H9 (cell line): Measurements from ENCODE around the gene LYST. TPM values are rescaled to one million over a fixed set of nuclear protein-coding genes. Genes with fewer than 3 reads are reported as not detected.

Experiments used
- DNase-seq: peaks from one replicate; pipeline ENCODE4 v3.0.0-alpha.2; 2017
- H2AFZ ChIP-seq: one replicate; pipeline ENCODE4 v1.6.1; 2013; ENCODE audit warnings: mild to moderate bottlenecking, low read length, control low read depth, moderate library complexity
- H2AK5ac ChIP-seq: 2 replicates; pipeline ENCODE4 v1.6.1; 2013; ENCODE audit warnings: low read length, control low read depth, mixed read lengths; ENCODE audit not compliant: insufficient read length
- H2BK120ac ChIP-seq: one replicate; pipeline ENCODE4 v1.6.1; 2013; ENCODE audit warnings: low read depth, mild to moderate bottlenecking, low read length, control low read depth, inconsistent platforms; ENCODE audit not compliant: poor library complexity, severe bottlenecking
- H2BK12ac ChIP-seq: 2 replicates; pipeline ENCODE4 v1.6.1; 2013; ENCODE audit warnings: low read length, control low read depth, mixed read lengths, low read depth; ENCODE audit not compliant: insufficient read length
- H2BK15ac ChIP-seq: 2 replicates; pipeline ENCODE4 v1.6.1; 2013; ENCODE audit warnings: low read depth, low read length, control low read depth
- H2BK20ac ChIP-seq: one replicate; pipeline ENCODE4 v1.6.1; 2013; ENCODE audit warnings: low read depth, mild to moderate bottlenecking, low read length, control low read depth, inconsistent platforms; ENCODE audit not compliant: poor library complexity, severe bottlenecking
- H2BK5ac ChIP-seq: 2 replicates; pipeline ENCODE4 v1.6.1; 2013; ENCODE audit warnings: low read length, control low read depth, mixed read lengths; ENCODE audit not compliant: insufficient read length
- H3K14ac ChIP-seq: 2 replicates; pipeline ENCODE4 v1.6.1; 2013; ENCODE audit warnings: low read length, control low read depth; ENCODE audit not compliant: insufficient read depth
- H3K18ac ChIP-seq: 2 replicates; pipeline ENCODE4 v1.6.1; 2013; ENCODE audit warnings: low read depth, mild to moderate bottlenecking, mixed read lengths, low read length, control low read depth; ENCODE audit not compliant: insufficient read length
- H3K23ac ChIP-seq: 2 replicates; pipeline ENCODE4 v1.6.1; 2013; ENCODE audit warnings: low read length, control low read depth, mixed read lengths, low read depth; ENCODE audit not compliant: insufficient read length
- H3K23me2 ChIP-seq: 2 replicates; pipeline ENCODE4 v1.6.1; 2013; ENCODE audit warnings: low read depth, mild to moderate bottlenecking, mixed read lengths, low read length, control low read depth; ENCODE audit not compliant: insufficient read length, poor library complexity, severe bottlenecking
- H3K27ac ChIP-seq: 2 replicates; pipeline ENCODE4 v1.5.1; 2013; ENCODE audit warnings: low read length, control low read depth, mixed read lengths, low read depth; ENCODE audit not compliant: insufficient read length
- H3K27me3 ChIP-seq: 2 replicates; pipeline ENCODE4 v1.6.1; 2013; ENCODE audit warnings: low read length, control low read depth, inconsistent platforms; ENCODE audit not compliant: insufficient read depth
- H3K4ac ChIP-seq: 2 replicates; pipeline ENCODE4 v1.6.1; 2013; ENCODE audit warnings: low read depth, mild to moderate bottlenecking, control low read depth, inconsistent platforms, low read length, moderate library complexity
- H3K4me1 ChIP-seq: 2 replicates; pipeline ENCODE4 v1.6.1; 2013; ENCODE audit warnings: low read length, control low read depth, inconsistent platforms; ENCODE audit not compliant: insufficient read depth
- H3K4me2 ChIP-seq: 2 replicates; pipeline ENCODE4 v1.6.1; 2013; ENCODE audit warnings: low read length, control low read depth, mixed read lengths; ENCODE audit not compliant: insufficient read length, insufficient read depth
- H3K56ac ChIP-seq: 2 replicates; pipeline ENCODE4 v1.6.1; 2013; ENCODE audit warnings: low read depth, mild to moderate bottlenecking, mixed read lengths, low read length, control low read depth; ENCODE audit not compliant: insufficient read length
- H3K79me1 ChIP-seq: 2 replicates; pipeline ENCODE4 v1.6.1; 2013; ENCODE audit warnings: low read depth, mild to moderate bottlenecking, moderate library complexity, low read length, control low read depth, inconsistent platforms; ENCODE audit not compliant: insufficient read depth, poor library complexity, severe bottlenecking
- H3K79me2 ChIP-seq: 2 replicates; pipeline ENCODE4 v1.6.1; 2013; ENCODE audit warnings: low read length, control low read depth, inconsistent platforms; ENCODE audit not compliant: insufficient read depth
- H3K9ac ChIP-seq: 2 replicates; pipeline ENCODE4 v1.6.1; 2013; ENCODE audit warnings: low read length, control low read depth, mixed read lengths; ENCODE audit not compliant: insufficient read length; ENCODE audit errors: extremely low read depth
- H3K9me3 ChIP-seq: one replicate; pipeline ENCODE4 v1.6.1; 2013; ENCODE audit warnings: low read depth, low read length, inconsistent platforms; ENCODE audit not compliant: control insufficient read depth
- H3T11ph ChIP-seq: one replicate; pipeline ENCODE4 v1.6.1; 2013; ENCODE audit warnings: mild to moderate bottlenecking, low read length, control low read depth, inconsistent platforms
- H4K20me1 ChIP-seq: one replicate; pipeline ENCODE4 v1.6.1; 2013; ENCODE audit not compliant: control insufficient read depth, insufficient read length, insufficient read depth
- H4K5ac ChIP-seq: 2 replicates; pipeline ENCODE4 v1.6.1; 2013; ENCODE audit warnings: low read depth, mild to moderate bottlenecking, mixed read lengths, low read length, control low read depth; ENCODE audit not compliant: insufficient read length
- H4K8ac ChIP-seq: replicated peaks from 2 replicates; pipeline ENCODE4 v1.6.1; 2013; ENCODE audit warnings: low read length, control low read depth, mixed read lengths, low read depth; ENCODE audit not compliant: insufficient read length
- H4K91ac ChIP-seq: 2 replicates; pipeline ENCODE4 v1.6.1; 2013; ENCODE audit warnings: low read depth, mild to moderate bottlenecking, moderate library complexity, mixed read lengths, low read length, control low read depth; ENCODE audit not compliant: insufficient read length
- H3K27ac Mint-ChIP-seq, 3 experiments: 2 replicates in 2 of 3; 3 replicates in 1 of 3; pipeline ENCODE4 v1.8.0; 2020 to 2021; ENCODE audit warnings: mixed read lengths in 3 of 3, mild to moderate bottlenecking in 1 of 3, moderate library complexity in 1 of 3
- H3K27me3 Mint-ChIP-seq: 2 replicates; pipeline ENCODE4 v1.8.0; 2021; ENCODE audit warnings: low read depth, mild to moderate bottlenecking, moderate library complexity, mixed read lengths
- H3K36me3 Mint-ChIP-seq, 3 experiments: 2 replicates in 2 of 3; 3 replicates in 1 of 3; pipeline ENCODE4 v1.8.0; 2020 to 2021; ENCODE audit warnings: low read depth in 3 of 3, mixed read lengths in 3 of 3; ENCODE audit not compliant: insufficient read depth in 1 of 3
- H3K4me1 Mint-ChIP-seq, 2 experiments: 2 replicates each; pipeline ENCODE4 v1.8.0; 2020; ENCODE audit warnings: mixed read lengths in 2 of 2
- H3K4me3 Mint-ChIP-seq, 2 experiments: 2 replicates in 1 of 2; 3 replicates in 1 of 2; pipeline ENCODE4 v1.8.0; 2020 to 2021; ENCODE audit warnings: mild to moderate bottlenecking in 2 of 2, mixed read lengths in 2 of 2, moderate library complexity in 1 of 2
- H3K9me3 Mint-ChIP-seq, 2 experiments: 2 replicates in 1 of 2; 3 replicates in 1 of 2; pipeline ENCODE4 v1.8.0; 2020; ENCODE audit warnings: mild to moderate bottlenecking in 2 of 2, mixed read lengths in 2 of 2, moderate library complexity in 1 of 2
- WGBS: extraction: QIAGEN DNeasy Blood & Tissue Kit; methylation state at CpG from one replicate; pipeline ENCODE4 v1.1.7; 2013; ENCODE audit warnings: missing lambda C conversion rate, low lambda C conversion rate, mixed read lengths; ENCODE audit not compliant: insufficient read length; ENCODE audit errors: extremely low coverage; 5-methylcytosine and 5-hydroxymethylcytosine counted together
- total RNA-seq: library from RNA; stranded (reverse); gene quantifications from 2 replicates; pipeline ENCODE4 v1.2.1, GENCODE V29; 2021
- TF ChIP-seq, protein P1 (sequence below): fragments of 200-600 bp; sonication (generic); conservative IDR thresholded peaks from 3 replicates; pipeline ENCODE4 v1.8.0; 2021; ENCODE audit warnings: antibody characterized with exemption, mild to moderate bottlenecking

The LYST gene
- total RNA-seq, 1 experiment from 2014 or later = 0.13 TPM

- no CpG with 5 or more reads among the region's 5 CpGs for WGBS
- no peaks in the 10 kb centered on the region for H3K36me3 Mint-ChIP-seq
- no peaks in the 10 kb centered on the region for H3K23me2 ChIP-seq
Observed at GRCh38 chr1:235823684-235824083, 43.0 kb downstream of the LYST start.

More at GRCh38 chr1:235823684-235824083, 43.0 kb downstream of the LYST start:
- no peak overlapping the region for H3K4me3 Mint-ChIP-seq
- H2BK5ac ChIP-seq = no peak overlapping the region
- H3K56ac ChIP-seq = no peak overlapping the region
- H3K79me2 ChIP-seq = no peaks in the 10 kb centered on the region
- no peaks in the 10 kb centered on the region for H3K79me1 ChIP-seq
- no peak overlapping the region for H3T11ph ChIP-seq
- H2BK20ac ChIP-seq = no peak overlapping the region
- no peaks in the 10 kb centered on the region for H3K9me3 ChIP-seq
- H3K27me3 ChIP-seq = no peaks in the 10 kb centered on the region
- H2AK5ac ChIP-seq = no peak overlapping the region
- H3K9ac ChIP-seq = no peak overlapping the region
- H3K14ac ChIP-seq = no peak overlapping the region
- H4K5ac ChIP-seq = no peak overlapping the region
- no peaks in the 10 kb centered on the region for H3K9me3 Mint-ChIP-seq
- H4K20me1 ChIP-seq = no peaks in the 10 kb centered on the region
- H3K27ac ChIP-seq = no peak overlapping the region
- no peak overlapping the region for H3K23ac ChIP-seq
- no peak overlapping the region for H3K18ac ChIP-seq
- H2BK12ac ChIP-seq = no peak overlapping the region
- no peaks in the 10 kb centered on the region; the same call in 1 of the 2 replicates for H3K27me3 Mint-ChIP-seq
- H4K8ac ChIP-seq = no peak overlapping the region
- no peak overlapping the region for H3K4me2 ChIP-seq
- H4K91ac ChIP-seq = no peak overlapping the region
- H2BK120ac ChIP-seq = no peak overlapping the region
- H2BK15ac ChIP-seq = no peak overlapping the region
- peaks cover 2 to 6% of the 10 kb centered on the region in 2 experiments; a peak in 1 of 4 replicates for H3K4me1 Mint-ChIP-seq
- TF ChIP-seq, protein P1, sequence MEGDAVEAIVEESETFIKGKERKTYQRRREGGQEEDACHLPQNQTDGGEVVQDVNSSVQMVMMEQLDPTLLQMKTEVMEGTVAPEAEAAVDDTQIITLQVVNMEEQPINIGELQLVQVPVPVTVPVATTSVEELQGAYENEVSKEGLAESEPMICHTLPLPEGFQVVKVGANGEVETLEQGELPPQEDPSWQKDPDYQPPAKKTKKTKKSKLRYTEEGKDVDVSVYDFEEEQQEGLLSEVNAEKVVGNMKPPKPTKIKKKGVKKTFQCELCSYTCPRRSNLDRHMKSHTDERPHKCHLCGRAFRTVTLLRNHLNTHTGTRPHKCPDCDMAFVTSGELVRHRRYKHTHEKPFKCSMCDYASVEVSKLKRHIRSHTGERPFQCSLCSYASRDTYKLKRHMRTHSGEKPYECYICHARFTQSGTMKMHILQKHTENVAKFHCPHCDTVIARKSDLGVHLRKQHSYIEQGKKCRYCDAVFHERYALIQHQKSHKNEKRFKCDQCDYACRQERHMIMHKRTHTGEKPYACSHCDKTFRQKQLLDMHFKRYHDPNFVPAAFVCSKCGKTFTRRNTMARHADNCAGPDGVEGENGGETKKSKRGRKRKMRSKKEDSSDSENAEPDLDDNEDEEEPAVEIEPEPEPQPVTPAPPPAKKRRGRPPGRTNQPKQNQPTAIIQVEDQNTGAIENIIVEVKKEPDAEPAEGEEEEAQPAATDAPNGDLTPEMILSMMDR = no peak
- DNase-seq = no peak
- no peaks in the 10 kb centered on the region for H3K4me1 ChIP-seq
- no peak overlapping the region for H3K27ac Mint-ChIP-seq
- H3K4ac ChIP-seq = no peak overlapping the region
- no peak overlapping the region for H2AFZ ChIP-seq
